GM10266 (cell line): ENCODE data around the gene DDX41.

Experiments used
- DNase-seq: peaks from one replicate; pipeline ENCODE4 v3.0.0; 2012; ENCODE audit errors: extremely low spot score
- TF ChIP-seq, protein P1 (sequence below): IDR thresholded peaks from 2 replicates; pipeline ENCODE4 v1.5.1; 2012; ENCODE audit warnings: mild to moderate bottlenecking, low read depth; ENCODE audit not compliant: control insufficient read depth, insufficient read depth; ENCODE audit errors: missing control alignments

DDX41 gene

DNA sequence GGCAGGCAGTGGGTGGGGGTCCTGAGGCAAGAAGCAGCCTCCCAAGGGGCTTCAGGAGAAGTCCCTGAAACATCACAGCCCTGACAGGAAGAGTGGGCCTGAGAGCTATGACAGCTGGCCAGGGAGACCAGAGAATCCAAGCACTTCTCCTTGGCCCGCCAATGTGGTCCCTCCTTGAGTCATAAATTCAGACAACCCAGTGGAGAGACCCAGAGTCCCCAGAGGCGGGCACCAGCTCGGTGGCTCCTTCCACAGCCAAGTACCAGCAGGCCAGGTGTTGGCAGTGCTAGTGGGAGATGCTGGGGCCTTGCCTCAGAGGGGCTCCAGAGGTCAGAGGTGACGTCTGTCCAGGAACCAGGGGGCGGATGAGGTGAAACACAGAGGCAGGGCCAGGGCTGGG lies 5.6 kb downstream of the DDX41 start:
- TF ChIP-seq, protein P1, sequence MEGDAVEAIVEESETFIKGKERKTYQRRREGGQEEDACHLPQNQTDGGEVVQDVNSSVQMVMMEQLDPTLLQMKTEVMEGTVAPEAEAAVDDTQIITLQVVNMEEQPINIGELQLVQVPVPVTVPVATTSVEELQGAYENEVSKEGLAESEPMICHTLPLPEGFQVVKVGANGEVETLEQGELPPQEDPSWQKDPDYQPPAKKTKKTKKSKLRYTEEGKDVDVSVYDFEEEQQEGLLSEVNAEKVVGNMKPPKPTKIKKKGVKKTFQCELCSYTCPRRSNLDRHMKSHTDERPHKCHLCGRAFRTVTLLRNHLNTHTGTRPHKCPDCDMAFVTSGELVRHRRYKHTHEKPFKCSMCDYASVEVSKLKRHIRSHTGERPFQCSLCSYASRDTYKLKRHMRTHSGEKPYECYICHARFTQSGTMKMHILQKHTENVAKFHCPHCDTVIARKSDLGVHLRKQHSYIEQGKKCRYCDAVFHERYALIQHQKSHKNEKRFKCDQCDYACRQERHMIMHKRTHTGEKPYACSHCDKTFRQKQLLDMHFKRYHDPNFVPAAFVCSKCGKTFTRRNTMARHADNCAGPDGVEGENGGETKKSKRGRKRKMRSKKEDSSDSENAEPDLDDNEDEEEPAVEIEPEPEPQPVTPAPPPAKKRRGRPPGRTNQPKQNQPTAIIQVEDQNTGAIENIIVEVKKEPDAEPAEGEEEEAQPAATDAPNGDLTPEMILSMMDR = no peak
- no peak for DNase-seq

DNA sequence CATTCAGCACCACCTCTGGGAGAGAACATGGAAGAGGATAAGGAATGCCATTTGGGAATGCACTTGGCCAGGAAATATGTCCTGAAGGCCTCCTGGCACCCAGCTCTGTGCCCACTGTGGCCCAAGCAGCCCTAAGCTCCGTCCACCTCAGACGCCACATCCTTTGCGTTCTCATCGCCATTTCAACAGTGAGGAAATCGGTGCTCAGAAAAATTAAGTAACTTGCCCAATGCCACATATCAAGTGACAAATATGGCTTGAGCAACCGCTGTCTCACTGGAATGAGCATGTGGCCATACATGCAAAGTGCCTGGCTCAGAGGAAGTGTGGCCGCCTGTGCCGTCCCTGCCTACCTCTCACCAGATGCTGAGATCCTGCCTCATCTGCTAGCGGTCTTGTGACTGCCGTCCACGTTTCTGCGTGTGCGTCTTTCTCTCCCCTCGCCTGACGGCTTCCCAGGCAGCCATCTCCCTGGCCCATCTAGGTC lies 6.2 kb downstream of the DDX41 start:
- DNase-seq = no peak

DNA sequence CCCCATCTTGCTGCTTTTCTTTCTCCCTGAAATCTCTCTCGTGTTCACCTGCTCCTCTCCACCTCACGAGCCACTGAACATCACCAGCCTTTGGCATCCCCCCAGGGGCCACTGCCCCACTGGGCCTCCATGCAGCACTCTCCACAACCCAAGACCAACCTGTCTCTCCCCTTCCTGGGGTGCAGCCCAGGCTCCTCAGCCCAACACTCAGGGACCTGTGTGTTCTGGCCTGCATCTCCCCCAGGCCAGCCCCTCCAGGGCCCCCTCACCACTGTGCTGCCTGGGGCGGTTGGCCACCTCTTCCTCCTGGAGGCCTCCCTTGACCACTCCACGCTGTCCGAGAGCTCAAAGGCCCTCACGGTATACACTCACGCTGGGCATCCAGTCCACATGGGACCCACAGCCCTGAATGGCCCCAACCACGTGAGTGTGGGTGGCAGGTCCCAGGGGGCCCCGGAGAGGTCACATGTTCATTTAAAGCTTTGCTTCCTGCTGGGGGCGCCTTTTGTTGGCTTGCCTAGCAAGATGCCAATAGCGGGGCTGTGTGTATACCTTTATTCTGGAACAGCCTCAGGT lies 6.7 kb downstream of the DDX41 start:
- DNase-seq = peak; percentile 81
- TF ChIP-seq, protein P1 = no peak

More for the DNA sequence above, 6.2 kb downstream of the DDX41 start:
- TF ChIP-seq, protein P1 = no peak

DNA sequence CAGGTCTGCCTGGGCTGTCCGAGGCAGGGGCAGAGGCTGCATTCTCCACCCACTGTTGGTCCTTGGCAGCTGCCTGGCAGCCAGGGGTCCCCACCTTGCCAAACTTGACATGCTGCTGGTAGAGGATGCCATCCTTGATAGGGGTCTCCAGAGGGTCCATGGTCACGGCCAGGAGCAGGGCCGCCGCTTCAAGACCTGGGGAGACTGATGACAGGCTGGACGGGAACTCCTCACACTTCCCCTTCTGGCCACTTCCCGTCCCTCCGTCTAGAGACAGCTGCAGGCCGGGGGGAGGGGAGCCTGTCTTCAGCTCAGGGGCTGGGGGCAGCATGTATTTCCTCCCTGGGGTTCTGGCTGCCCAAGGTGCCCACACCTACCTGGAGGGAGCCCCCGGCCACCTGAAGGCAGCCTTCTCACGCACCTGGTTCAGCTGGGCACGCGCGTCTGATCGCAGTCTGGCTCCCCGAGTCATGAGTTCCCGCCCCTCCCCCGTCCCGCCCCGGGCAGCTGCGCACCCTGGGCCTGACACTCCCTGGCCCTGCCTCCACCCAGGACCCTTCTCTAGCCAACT lies 7.3 kb downstream of the DDX41 start, which contains the start of gene DOK3:
Gene DOK3 (minus strand): TSS at position 446 of the 571 bp plus-strand sequence. CDS start 286 bp downstream, at position 160.
- no peak for DNase-seq
- TF ChIP-seq, protein P1 = no peak

DNA sequence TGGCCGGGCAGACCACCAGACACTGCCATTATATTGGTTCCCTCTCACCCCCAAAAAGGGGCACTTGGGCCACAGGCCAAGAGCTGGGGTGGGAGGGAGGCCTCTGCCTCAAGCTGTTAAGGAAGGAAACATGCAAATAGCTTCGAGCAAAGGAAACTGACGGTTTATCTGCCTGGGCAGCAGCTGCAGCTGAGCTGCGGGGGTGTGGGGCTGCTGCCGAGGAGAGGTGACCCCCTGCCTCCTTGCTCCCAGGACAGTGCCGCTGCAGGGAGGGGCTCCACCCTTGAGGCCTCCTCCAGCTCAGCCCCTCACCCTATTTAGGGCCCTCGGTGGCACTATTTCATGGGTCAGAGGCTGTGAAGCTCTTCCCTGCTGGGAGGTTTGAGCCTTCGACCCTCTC lies 7.9 kb downstream of the DDX41 start:
- DNase-seq = peak; percentile 65
- TF ChIP-seq, protein P1 = no peak

DNA sequence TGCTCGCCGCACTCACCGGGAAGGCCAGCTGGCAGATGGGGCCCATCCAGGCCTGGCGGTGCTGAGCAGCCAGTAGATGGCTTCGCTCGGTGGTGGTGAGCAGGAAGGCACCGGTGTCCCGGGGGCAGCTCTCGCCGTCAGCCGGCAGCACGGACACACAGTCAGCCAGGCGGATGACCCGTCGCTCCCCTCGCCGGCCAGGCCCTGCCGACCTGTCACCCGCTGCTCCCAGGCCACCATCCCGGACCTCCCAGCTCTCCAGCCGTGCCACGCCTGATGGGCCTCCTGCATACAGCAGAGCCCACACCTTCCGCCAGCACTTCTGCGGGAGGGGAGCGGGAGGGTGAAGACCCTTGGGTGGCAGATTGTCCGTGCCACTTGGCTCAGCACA lies 8.5 kb downstream of the DDX41 start:
- TF ChIP-seq, protein P1 = no peak

DNA sequence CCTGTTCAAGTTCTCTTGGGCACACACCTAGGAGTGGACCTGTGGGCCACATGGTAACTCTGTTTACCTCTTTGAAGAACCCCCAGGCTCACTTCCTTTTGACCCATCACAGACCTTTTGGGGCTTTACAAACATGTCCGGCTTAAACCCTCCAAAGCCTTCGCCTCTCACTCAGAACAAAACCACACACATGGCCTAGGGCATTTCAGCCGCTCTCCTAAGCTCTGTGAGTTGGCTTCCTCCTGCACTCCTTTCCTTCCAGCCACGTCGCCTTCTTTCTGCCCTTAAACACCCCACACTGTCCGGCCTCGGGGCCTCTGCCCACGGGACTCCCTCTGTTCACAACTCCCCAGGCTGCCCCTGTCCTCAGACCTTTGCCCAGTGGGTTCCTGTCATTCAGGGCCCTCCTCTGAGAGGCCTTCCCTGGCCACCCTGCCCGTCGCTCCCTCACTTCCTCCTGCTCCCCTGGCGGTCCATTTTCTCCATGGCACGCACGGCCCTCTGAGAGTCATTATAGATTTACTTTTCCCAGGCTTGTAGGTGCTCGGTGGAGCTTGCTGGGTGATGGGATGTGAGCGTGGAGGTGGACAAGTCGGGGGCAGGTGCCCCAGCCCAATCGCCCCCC lies 9.1 kb downstream of the DDX41 start:
- DNase-seq = no peak
- TF ChIP-seq, protein P1 = no peak

More for the DNA sequence above, 8.5 kb downstream of the DDX41 start:
- DNase-seq = no peak
